Neural progenitor cell (in vitro differentiated cells): ENCODE results near the gene CCDC32. TPM values are rescaled to one million over a fixed set of nuclear protein-coding genes. Genes with fewer than 3 reads are reported as not detected.

Experiments
- DNase-seq: peaks from one replicate; pipeline ENCODE4 v3.0.0-alpha.2; 2016; ENCODE audit warnings: low spot score
- H2AFZ ChIP-seq: fragments of 200-600 bp; sonication (generic); replicated peaks from 2 replicates; pipeline ENCODE4 v1.6.1; 2016; ENCODE audit warnings: antibody characterized with exemption
- H3F3A ChIP-seq: fragments of 200-600 bp; sonication (generic); 2 replicates; pipeline ENCODE4 v1.6.1; 2016; ENCODE audit warnings: antibody characterized with exemption, low read depth
- H3K27ac ChIP-seq: fragments of 200-600 bp; sonication (generic); 2 replicates; pipeline ENCODE4 v1.5.1; 2016; ENCODE audit warnings: mild to moderate bottlenecking
- H3K27me3 ChIP-seq: fragments of 200-600 bp; sonication (generic); 2 replicates; pipeline ENCODE4 v1.6.1; 2016; ENCODE audit warnings: mild to moderate bottlenecking, moderate library complexity
- H3K36me3 ChIP-seq: fragments of 200-600 bp; sonication (generic); 2 replicates; pipeline ENCODE4 v1.5.1; 2016
- H3K4me1 ChIP-seq: fragments of 200-600 bp; sonication (generic); 2 replicates; pipeline ENCODE4 v1.6.1; 2016; ENCODE audit warnings: mixed run types
- H3K4me2 ChIP-seq: fragments of 200-600 bp; sonication (generic); 2 replicates; pipeline ENCODE4 v1.6.1; 2016
- H3K4me3 ChIP-seq: fragments of 200-600 bp; sonication (generic); 2 replicates; pipeline ENCODE4 v1.5.1; 2016
- H3K79me2 ChIP-seq: fragments of 200-600 bp; sonication (generic); 2 replicates; pipeline ENCODE4 v1.6.1; 2016; ENCODE audit warnings: low read depth
- H3K9ac ChIP-seq: fragments of 200-600 bp; sonication (generic); 2 replicates; pipeline ENCODE4 v1.6.1; 2016
- H3K9me3 ChIP-seq: fragments of 200-600 bp; sonication (generic); 2 replicates; pipeline ENCODE4 v1.5.1; 2016; ENCODE audit warnings: low read depth
- H4K20me1 ChIP-seq: fragments of 200-600 bp; sonication (generic); 2 replicates; pipeline ENCODE4 v1.6.1; 2016; ENCODE audit warnings: low read depth
- H3K27ac Mint-ChIP-seq: 3 replicates; pipeline ENCODE4 v1.8.0; 2021; ENCODE audit warnings: mixed read lengths
- H3K27me3 Mint-ChIP-seq: 2 replicates; pipeline ENCODE4 v1.8.0; 2022; ENCODE audit warnings: low read depth, mild to moderate bottlenecking, inconsistent platforms, moderate library complexity, mixed read lengths; ENCODE audit not compliant: insufficient read depth
- H3K36me3 Mint-ChIP-seq: 3 replicates; pipeline ENCODE4 v1.8.0; 2021; ENCODE audit warnings: mixed read lengths
- H3K4me1 Mint-ChIP-seq: 3 replicates; pipeline ENCODE4 v1.8.0; 2021; ENCODE audit warnings: mixed read lengths
- H3K4me3 Mint-ChIP-seq: 3 replicates; pipeline ENCODE4 v1.8.0; 2021; ENCODE audit warnings: mild to moderate bottlenecking, moderate library complexity, mixed read lengths
- H3K9me3 Mint-ChIP-seq: 3 replicates; pipeline ENCODE4 v1.8.0; 2020; ENCODE audit warnings: mixed read lengths
- EZH2 ChIP-seq: fragments of 200-600 bp; sonication (generic); IDR thresholded peaks from 2 replicates; pipeline ENCODE4 v1.6.1; 2017; ENCODE audit warnings: antibody characterized with exemption, mild to moderate bottlenecking, moderate library complexity
- EZH2phosphoT487 ChIP-seq: fragments of 200-600 bp; sonication (generic); IDR thresholded peaks from 2 replicates; pipeline ENCODE4 v1.6.1; 2017; ENCODE audit warnings: antibody characterized with exemption
- total RNA-seq: library from RNA; depleted of rRNA; stranded (reverse); fragments of >200 nt; gene quantifications from 2 replicates; pipeline ENCODE4 v1.2.3, GENCODE V29; 2015; ENCODE audit warnings: low replicate concordance
- TF ChIP-seq, protein P1 (sequence below): fragments of 200-600 bp; sonication (generic); IDR thresholded peaks from 2 replicates; pipeline ENCODE4 v1.5.1; 2017; ENCODE audit warnings: antibody characterized with exemption, mild to moderate bottlenecking

The CCDC32 gene
- total RNA-seq, 1 donor from 2014 or later = 22.4 TPM

DNA sequence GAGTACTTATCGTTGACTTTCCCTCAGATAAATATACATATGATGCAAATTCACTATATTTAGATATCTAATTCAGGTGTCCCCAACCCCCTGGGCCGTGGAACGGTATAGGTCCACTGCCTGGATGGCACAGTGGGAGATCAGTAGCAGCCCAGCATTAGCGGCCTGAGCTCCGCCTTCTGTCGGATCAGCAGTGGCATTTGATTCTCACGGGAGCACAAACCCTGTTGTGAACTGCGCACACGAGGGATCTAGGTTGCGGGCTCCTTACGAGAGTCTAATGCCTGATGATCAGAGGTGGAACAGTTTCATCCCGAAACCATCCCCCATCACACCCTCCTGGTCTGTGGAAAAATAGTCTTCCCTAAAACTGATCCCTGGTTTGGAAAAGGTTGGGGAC, 36.1 kb upstream of the CCDC32 start:
- no peaks in the 10 kb centered on the region for H3K4me1 Mint-ChIP-seq
- Histone ChIP-seq H3K4me2 (no peak overlapping the region), H3K9me3 (no peaks in the 10 kb centered on the region), H2AFZ (no peak overlapping the region), H4K20me1 (no peaks in the 10 kb centered on the region), H3K4me1 (no peaks in the 10 kb centered on the region), H3K36me3 (no peaks in the 10 kb centered on the region), H3F3A (no peaks in the 10 kb centered on the region), H3K9ac (no peak overlapping the region), H3K27me3 (no peaks in the 10 kb centered on the region), H3K79me2 (peaks cover 52% of the 10 kb centered on the region), H3K4me3 (no peak overlapping the region), H3K27ac (no peak overlapping the region)
- DNase-seq = no peak
- H3K27ac Mint-ChIP-seq = no peak overlapping the region
- no peaks in the 10 kb centered on the region for H3K9me3 Mint-ChIP-seq
- TF ChIP-seq, protein P1, sequence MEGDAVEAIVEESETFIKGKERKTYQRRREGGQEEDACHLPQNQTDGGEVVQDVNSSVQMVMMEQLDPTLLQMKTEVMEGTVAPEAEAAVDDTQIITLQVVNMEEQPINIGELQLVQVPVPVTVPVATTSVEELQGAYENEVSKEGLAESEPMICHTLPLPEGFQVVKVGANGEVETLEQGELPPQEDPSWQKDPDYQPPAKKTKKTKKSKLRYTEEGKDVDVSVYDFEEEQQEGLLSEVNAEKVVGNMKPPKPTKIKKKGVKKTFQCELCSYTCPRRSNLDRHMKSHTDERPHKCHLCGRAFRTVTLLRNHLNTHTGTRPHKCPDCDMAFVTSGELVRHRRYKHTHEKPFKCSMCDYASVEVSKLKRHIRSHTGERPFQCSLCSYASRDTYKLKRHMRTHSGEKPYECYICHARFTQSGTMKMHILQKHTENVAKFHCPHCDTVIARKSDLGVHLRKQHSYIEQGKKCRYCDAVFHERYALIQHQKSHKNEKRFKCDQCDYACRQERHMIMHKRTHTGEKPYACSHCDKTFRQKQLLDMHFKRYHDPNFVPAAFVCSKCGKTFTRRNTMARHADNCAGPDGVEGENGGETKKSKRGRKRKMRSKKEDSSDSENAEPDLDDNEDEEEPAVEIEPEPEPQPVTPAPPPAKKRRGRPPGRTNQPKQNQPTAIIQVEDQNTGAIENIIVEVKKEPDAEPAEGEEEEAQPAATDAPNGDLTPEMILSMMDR = no peak
- TF ChIP-seq EZH2phosphoT487 (no peak), EZH2 (no peak)
- H3K4me3 Mint-ChIP-seq = no peak overlapping the region
- no peaks in the 10 kb centered on the region for H3K36me3 Mint-ChIP-seq
- H3K27me3 Mint-ChIP-seq = peaks cover 2% of the 10 kb centered on the region

DNA sequence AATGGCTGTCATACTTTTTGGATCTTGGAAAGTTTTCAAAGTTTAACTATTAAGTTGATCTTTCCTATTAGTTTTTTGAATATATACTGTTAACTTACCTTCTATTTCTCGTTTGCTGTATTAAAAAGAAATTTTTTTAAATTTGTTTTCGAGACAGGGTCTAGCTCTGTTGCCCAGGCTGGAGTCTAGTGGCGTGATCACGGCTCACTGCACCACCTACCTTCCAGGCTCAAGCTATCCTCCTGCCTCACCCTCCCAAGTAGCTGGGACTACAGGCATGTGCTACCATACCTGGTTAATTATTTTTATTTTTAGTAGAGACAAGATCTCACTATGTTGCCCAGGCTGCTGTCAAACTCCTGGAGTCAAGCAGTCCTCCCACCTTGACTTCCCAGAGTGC, 33.8 kb upstream of the CCDC32 start:
- H3K79me2 ChIP-seq = peaks cover 67% of the 10 kb centered on the region
- H3K4me1 Mint-ChIP-seq = peaks cover 8% of the 10 kb centered on the region

DNA sequence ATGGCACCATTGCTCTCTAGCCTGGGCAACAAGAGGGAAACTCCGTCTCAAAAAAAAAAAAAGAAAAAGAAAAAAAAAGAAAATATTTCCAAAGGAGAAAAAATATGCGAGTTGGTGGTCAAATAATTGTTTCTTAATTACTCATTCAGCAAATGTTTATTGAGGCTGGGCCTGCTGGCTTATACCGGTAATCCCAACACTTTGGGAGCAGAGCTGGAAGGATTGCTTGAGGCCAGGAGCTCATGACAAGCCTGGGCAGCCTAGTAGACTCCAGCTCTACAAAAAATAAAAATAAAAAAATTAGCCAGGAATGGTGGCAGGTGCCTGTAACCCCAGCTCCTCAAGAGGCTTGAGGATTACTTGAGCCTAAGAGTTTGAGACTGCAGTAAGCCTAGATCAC, 33.3 kb upstream of the CCDC32 start:
- no peak overlapping the region for H3K27ac Mint-ChIP-seq
- Histone ChIP-seq H3K79me2 (peaks cover 67% of the 10 kb centered on the region), H3K4me3 (no peak overlapping the region), H3K27ac (no peak overlapping the region), H2AFZ (no peak overlapping the region), H3K27me3 (no peaks in the 10 kb centered on the region), H3K4me2 (no peak overlapping the region), H3F3A (peaks cover 19% of the 10 kb centered on the region), H3K36me3 (no peaks in the 10 kb centered on the region), H4K20me1 (no peaks in the 10 kb centered on the region), H3K9me3 (no peaks in the 10 kb centered on the region), H3K9ac (no peak overlapping the region), H3K4me1 (peaks cover 9% of the 10 kb centered on the region)
- peaks cover 5% of the 10 kb centered on the region for H3K36me3 Mint-ChIP-seq
- TF ChIP-seq EZH2 (no peak), EZH2phosphoT487 (no peak)
- TF ChIP-seq, protein P1 = no peak
- peaks cover 9% of the 10 kb centered on the region for H3K4me1 Mint-ChIP-seq
- peaks cover 3% of the 10 kb centered on the region for H3K9me3 Mint-ChIP-seq
- no peak for DNase-seq
- H3K27me3 Mint-ChIP-seq = peaks cover 13% of the 10 kb centered on the region
- H3K4me3 Mint-ChIP-seq = no peak overlapping the region

More for the DNA sequence above, 33.8 kb upstream of the CCDC32 start:
- peaks cover 10% of the 10 kb centered on the region for H3K27me3 Mint-ChIP-seq
- H3K9me3 Mint-ChIP-seq = peaks cover 2% of the 10 kb centered on the region
- Histone ChIP-seq H3K27ac (no peak overlapping the region), H3K9me3 (no peaks in the 10 kb centered on the region), H3K27me3 (no peaks in the 10 kb centered on the region), H4K20me1 (no peaks in the 10 kb centered on the region), H3K9ac (no peak overlapping the region), H3K4me3 (no peak overlapping the region), H2AFZ (no peak overlapping the region), H3K4me2 (no peak overlapping the region), H3K4me1 (peaks cover 9% of the 10 kb centered on the region), H3F3A (peaks cover 16% of the 10 kb centered on the region), H3K36me3 (no peaks in the 10 kb centered on the region)
- no peak overlapping the region for H3K4me3 Mint-ChIP-seq
- no peak for DNase-seq
- H3K36me3 Mint-ChIP-seq = peaks cover 4% of the 10 kb centered on the region
- H3K27ac Mint-ChIP-seq = no peak overlapping the region
- TF ChIP-seq, protein P1 = no peak
- no peak for TF ChIP-seq EZH2

DNA sequence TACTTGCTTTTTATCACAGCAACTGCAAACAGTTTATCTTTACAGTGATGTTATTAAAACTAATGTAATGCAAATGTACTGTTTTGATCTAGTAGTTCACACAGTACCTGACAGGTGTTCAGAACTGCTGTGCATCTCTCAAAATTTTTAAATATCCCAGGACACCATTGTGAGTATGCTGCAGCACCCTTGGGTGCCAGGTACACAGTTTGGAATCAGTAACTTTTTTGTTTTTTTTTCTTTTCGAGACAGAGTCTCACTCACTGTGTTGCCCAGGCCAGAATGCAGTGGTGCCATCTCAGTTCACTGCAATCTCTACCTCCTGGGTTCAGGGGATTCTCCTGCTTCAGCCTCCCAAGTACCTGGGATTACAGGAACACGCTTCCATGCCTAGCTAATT, 32.2 kb upstream of the CCDC32 start:
- Histone ChIP-seq H3K4me2 (no peak overlapping the region), H3K27ac (no peak overlapping the region), H3K36me3 (no peaks in the 10 kb centered on the region), H3K9me3 (no peaks in the 10 kb centered on the region), H3K79me2 (peaks cover 67% of the 10 kb centered on the region), H3K9ac (no peak overlapping the region), H3K27me3 (no peaks in the 10 kb centered on the region), H3K4me3 (no peak overlapping the region), H3K4me1 (peaks cover 9% of the 10 kb centered on the region), H3F3A (peaks cover 28% of the 10 kb centered on the region), H2AFZ (no peak overlapping the region), H4K20me1 (no peaks in the 10 kb centered on the region)
- Mint-ChIP-seq H3K36me3 (peaks cover 5% of the 10 kb centered on the region), H3K27me3 (peaks cover 13% of the 10 kb centered on the region), H3K4me1 (peaks cover 9% of the 10 kb centered on the region), H3K27ac (no peak overlapping the region), H3K4me3 (no peak overlapping the region), H3K9me3 (peaks cover 3% of the 10 kb centered on the region)
- DNase-seq = no peak
- TF ChIP-seq, protein P1 = no peak
- no peak for TF ChIP-seq EZH2phosphoT487
- TF ChIP-seq EZH2 = no peak
